ENCODE data around the gene DGUOK. TPM values are rescaled to one million over a fixed set of nuclear protein-coding genes. Genes with fewer than 3 reads are reported as not detected.
A peak's percentile ranks its signal among the peaks of the same experiment; 100 is the strongest.

Gene DGUOK
- polyA plus RNA-seq, 4 donors = 63.7 to 71.8 (median 71.2) TPM

DNA sequence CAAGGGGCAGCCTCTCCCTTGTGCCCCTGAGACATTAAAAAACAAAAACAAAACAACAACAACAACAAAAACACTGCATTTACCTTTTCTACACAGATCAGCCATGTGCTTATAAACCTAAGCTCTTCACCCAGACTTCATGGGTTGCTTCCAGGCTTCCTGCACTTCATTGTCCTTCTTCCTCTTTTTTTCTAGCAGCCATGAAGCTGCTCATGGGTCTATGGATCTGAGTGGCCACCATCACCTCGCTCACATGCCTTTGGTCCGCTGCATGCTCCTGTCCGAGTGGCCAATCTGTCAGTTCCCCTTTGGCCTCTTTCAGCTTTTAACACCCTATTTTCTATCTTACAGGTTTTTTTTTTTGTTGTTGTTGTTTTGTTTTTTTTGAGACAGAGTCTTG is 49.1 kb downstream of the DGUOK start:
- DNase-seq (ENCODE audit: low read depth in 4 of 4, low spot score in 3 of 4) = no peak

DNA sequence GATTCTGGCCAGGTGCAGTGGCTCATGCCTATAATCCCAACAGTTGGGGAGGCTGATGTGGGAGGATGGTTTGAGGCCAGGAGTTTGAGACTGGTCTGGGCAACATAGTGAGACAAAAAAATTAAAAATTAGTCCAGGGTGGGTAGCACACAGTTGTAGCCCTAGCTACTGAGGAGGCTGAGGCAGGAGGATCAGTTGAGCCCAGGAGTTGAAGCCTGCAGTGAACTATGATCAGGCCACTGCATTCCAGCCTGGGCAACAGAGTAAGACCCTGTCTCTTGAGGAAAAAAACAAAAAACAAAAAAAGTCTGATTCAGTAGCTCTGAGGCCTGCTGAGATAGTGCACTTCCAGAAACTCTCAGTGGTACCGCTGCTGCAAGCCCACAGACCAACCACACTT is 50.1 kb downstream of the DGUOK start:
- no peak for DNase-seq (ENCODE audit: low read depth in 4 of 4, low spot score in 3 of 4)

DNA sequence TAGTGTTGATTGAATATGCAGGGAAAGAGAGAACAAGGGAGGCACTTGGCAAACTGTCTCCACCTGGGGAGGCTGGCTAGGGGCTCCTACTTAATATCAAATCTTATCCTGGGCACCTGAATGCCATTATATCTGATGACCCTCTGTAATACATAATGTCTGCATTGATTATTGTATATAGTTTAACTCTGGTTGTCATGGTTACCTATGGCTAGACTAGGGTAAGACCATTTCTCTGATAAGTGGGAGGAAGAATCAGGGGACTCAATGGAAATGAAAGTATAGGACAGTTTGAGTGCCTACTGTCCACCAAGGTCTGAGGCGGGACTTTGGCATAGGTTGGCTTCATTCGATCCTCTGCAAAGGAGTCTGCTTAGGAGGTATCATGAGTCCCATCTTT is 50.8 kb downstream of the DGUOK start:
- DNase-seq (ENCODE audit: low read depth in 4 of 4, low spot score in 3 of 4) = no peak

DNA sequence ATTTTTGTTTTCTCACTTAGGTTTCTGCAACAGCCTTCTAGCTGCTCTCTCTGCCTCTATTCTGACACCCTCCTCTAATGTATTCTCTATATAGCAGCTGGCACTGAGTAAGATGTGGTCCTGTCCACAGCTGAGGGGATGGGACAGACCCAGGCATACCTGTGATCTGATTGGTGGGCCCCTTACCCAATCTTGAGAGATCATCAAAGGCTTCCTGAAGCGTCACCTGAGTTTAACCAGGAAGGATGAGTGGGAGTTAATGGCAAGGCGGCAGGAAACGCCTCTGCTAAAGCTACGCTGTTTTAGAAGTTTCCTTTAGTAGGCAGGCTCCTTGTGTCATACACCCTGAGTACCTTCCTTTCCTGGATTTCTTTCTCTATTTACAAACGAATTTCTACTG is 52.3 kb downstream of the DGUOK start:
- DNase-seq (ENCODE audit: low read depth in 4 of 4, low spot score in 3 of 4) = no peak

DNA sequence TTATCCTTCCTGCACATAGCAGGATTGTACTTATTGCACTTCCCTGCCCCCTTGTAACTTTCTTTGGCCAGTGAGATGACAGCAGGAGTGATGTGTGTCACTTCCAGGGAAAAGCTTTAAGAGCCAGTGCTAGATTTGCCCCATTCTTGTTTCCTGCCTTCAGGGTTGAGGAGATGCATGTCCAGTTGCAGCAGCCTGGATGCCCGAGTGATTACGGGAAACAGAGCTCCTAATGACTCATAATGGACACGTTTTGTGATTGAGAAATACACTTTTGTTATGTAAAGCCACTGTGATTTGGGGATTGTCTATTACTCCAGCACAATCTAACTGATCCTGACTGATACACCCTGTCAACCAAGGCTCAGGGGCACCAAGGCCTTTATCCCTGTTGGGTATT is 53.0 kb downstream of the DGUOK start:
- no peak for DNase-seq (ENCODE audit: low read depth in 4 of 4, low spot score in 3 of 4)

DNA sequence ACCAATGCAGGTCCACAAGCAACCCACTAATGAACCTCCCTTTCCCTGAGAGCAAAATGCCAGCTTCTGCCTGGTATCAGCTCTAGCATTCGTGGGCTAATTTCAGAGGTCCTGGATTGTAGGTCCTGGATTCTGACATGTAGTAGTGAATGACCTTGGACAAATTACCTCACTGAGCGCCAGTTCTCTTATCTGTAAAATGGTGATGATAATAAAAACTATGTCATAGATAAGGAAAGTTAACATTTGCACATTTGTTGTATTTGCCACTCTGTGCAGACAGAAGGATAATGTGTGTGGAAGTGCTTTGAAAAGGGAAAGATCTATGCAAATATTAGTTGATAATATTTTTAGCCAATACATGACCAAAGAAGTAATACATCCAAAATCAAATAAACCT is 53.9 kb downstream of the DGUOK start:
- DNase-seq (ENCODE audit: low read depth in 4 of 4, low spot score in 3 of 4) = no peak

DNA sequence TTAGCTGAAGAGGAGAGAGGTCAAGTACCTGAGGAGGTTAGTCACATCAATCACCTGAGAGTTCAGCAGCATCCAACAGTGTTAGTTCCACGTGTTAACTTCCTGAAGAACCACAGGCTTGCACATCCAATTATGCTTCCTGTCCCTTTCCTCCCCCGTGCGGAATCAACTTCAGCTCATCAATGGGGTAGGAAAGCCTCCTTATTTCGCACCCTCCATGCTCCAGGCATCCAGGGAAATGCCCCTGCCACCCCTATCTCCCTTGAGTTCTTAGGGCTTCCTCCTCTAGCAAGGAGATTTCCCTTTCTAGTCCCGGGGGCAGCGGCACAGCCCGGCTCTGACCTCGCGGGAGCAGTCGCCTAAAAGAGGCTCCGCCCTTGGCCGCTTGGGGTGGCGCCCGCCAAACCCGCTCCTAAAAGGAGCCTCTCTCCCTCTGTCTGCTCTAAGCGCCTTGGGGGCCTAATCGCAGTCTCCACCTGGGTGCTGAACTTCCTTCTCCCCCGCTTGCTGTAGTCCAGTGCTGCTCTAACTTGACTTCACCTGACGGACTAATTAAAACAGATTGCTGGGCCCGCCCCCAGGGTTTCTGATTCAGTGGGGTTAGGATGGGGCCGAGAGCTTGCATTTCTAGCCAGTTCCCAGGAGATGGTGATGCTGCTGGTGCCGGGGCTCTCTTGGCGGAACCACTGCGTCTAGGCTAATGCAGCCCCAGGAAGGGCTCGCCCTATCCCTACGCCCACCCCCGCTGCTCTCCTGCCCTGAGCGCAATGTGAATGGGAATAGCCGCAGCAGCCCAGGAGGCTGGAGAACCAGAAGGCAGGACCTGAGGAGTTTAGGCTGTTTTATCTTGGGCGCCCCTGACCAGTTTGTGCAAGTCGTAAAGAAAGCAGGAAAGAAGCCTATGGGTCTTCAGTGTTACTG is 54.7 kb downstream of the DGUOK start:
- DNase-seq (ENCODE audit: low read depth in 4 of 4, low spot score in 3 of 4) = no peak

DNA sequence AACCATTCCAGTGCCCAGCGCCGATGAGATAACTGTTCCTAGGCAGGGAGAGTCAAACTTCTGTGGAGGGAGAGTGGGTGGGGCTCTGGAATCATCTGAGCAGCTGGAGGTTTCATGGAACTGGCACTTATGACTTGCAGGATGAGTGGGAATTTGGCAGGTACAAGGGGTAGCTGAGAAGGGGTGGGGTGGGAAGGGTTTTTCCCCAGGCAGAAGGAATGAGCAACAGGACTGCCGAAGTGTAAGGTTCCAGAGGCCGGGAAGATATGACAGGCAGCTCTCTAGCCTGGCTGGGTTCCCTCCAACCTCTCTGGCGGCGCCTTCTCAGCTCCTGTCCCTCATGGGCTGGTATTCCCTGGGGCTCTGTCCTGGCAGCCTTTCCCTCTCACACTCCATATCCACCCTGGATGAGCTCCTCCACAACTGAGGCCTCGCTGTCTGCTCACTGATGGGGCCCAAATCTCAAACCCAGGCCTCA is 55.5 kb downstream of the DGUOK start:
- no peak for DNase-seq (ENCODE audit: low read depth in 4 of 4, low spot score in 3 of 4)

DNA sequence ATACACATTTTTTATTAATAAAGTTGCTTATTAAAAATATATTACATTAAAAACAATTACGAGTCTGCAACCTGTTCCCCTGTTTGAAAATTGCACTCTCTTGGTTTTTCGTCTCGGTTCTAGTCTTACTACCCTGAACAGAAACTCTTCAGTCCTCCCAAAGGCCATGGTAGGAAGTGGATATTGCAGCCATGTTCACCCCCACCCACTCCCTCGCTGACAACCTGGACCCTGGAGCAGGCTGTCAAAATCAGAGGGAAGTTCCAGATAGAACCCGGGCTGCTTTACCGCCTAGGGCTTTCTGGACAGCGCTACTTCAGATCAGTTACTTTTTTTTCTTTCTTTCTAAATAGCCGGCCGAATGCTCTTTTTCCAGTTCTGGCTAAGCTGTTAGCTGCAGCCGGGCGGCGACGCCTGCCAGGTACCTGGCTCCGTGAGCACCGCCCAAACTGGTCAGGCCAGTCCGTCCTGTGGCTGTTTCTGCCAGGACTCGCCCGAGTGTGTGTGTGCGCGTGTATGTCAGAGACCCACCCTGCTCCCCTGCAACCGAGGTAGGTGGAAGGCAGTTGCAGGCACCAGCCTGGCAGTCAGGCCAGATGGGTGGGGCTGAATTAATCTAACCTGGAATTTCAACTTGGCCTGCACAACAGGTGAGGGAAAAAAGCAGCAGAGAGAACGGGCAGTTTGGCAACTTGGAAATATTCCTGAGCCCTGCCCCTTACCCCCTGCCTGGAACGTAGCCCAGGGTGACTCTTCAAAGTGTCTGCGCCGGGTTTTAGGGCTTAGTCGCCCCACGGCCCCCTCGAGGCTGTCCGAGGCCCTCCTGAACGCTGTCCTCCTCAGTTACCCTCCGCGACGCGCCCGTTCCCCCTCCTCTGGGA is 56.9 kb downstream of the DGUOK start:
- DNase-seq (ENCODE audit: low read depth in 4 of 4, low spot score in 3 of 4) = peak in 1 of 4 donors; percentile 45

DNA sequence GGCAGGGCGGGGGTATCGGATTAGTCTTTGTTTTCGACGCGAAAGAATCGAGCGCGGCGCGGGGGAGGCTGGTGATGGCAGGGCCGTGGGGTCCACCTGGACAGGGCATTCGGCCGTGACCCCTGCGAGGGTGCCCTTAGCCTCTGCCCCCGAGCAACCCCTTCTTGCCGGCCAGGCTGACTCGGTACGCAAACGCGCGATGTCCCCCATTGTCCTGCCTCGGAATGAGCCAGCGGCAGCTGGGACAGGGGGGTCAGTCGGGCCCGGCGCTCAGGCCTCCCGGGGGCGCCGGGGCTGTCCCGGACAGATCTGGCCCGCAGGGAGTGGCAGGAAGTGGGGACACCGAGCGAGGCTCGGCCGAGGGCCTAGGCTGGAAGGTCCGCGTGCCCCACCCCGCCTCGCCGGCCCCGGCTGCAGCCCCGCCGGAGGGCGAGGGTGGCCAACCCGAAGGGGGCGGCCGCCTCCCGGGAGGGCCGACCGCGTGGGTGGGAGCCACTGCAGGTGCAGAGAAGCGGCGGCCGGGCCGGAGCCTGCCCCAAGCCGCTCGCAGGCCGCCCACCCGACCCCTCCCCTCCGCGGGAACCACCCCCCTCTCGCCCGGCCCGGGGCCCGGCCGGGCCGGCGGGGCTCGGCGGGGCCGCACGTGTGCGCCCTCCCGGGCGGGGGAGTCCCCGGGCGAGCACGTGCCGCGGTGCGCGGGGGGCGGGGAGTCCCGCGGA is 57.7 kb downstream of the DGUOK start, which contains the start of gene TET3:
Gene TET3 (plus strand): TSS at position 708 of the 719 bp plus-strand sequence. CDS start 1,494 bp downstream, outside the sequence.
- DNase-seq (ENCODE audit: low read depth in 4 of 4, low spot score in 3 of 4) = no peak

DNA sequence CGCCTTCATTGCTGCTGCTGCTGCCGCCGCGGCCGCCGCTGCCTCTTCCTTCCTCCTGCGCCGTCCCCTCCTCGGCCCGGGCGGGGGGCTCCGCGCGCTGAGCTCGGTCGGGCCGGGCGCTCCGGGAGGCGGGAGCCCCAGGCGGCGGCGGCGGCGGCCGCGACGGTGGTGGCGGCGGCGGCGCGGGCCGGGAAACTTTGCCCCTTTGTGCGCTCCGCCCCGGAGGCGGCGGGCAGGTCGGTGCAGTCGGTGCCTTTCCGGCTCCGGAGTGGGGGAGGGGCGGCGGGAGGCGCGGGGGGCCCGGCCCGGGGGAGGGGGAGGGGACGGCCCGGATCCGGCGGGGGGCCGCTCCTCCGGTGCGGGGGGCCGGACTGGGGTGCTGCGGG is 58.2 kb downstream of the DGUOK start:
- no peak for DNase-seq (ENCODE audit: low read depth in 4 of 4, low spot score in 3 of 4)

DNA sequence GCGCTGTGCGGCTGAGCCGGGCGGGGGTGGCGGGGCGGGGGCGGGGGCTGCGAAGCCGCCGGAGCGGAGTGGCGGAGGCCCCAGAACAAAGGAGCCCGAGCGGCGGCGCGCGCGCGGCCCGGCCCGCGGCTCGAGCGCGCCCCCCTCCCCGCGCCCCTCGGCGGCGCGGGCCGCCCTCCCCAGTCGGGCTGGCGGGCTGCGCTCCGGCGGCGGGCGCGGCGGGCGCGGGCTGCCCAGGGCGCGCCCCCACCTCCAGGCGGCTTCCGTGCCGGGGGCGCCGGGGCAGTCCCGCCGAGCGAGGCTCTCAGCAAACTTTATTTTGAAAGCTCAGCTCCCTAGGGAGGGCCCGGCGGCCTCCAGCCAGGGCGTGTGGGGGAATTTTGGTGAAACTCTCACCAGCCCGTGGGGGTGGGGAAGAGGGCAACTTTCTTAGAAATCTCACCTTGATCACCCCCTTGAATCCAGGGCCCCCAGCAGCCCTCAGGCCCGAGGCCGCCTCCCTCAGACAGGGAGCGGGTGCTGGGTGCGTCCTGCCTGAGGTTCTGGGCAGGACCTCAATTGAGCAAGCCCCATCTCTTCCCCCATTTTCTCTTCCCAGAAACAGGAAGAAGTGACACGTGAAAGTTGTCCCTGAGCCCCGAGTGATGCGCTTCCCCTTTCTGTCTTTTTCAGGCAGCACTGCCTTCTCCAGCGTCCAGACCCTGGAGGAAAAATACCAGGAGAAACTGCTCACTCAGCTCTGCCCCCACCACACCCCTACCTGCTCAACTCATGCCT is 58.8 kb downstream of the DGUOK start:
- DNase-seq (ENCODE audit: low read depth in 4 of 4, low spot score in 3 of 4) = no peak

DNA sequence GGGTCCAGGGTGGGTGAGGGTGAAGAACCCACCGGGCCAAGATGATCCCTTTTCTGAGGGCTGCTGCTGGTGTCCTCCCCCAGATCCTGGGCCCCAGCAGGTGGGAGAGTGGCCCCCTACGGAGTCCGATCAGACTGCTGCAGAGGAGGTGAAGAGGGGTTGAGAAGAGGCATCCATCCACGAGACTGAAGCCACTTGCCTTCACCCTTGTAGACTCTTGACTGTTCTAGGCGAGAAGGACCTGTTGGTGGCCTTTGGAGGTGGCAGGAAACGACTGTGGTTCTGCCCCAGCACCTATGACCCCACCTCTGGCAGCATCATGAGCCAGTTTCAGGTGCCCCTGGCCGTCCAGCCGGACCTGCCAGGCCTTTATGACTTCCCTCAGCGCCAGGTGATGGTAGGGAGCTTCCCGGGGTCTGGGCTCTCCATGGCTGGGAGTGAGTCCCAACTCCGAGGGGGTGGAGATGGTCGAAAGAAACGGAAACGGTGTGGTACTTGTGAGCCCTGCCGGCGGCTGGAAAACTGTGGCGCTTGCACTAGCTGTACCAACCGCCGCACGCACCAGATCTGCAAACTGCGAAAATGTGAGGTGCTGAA is 59.5 kb downstream of the DGUOK start:
- no peak for DNase-seq (ENCODE audit: low read depth in 4 of 4, low spot score in 3 of 4)

DNA sequence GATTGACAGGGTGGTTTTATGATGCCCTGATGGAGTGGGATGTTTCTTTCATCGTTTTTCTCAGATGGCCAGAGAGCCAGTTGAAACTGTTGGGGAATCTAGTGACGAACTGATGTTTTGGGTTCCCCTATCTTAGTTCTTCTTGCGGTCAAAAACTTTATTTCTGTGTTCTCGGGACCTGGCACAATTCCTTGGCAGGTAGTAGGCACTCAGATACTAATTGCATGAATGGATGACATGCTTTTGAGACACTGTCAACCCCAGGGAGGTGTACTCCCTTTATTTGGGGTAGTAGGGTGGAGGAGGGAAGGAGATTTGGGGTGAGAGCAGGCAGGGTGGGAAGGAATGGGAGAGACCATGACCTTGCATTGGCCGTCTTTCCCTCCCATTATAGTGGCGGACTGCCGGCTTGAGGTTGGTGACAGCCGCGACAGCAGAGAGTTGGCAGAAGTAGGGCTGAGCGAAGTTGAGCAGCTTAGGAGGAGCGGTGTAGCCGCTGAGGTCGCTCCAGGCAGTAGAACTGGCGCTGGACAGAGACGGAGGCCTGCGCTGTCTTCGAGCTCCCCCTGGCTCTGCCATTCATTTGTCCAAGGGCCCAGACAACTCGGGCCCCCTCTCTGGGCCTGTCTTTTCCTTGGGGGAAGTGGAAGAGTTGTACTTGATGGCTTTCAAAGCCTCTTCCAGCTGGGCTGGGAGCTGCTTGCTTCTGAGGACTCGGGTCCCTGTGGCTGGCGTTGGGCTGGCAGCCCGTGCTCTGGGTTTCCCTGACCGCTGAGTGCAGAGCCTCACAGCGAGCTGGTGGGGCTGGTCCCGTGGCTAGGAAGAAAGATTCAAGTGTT is 60.6 kb downstream of the DGUOK start:
- no peak for DNase-seq (ENCODE audit: low read depth in 4 of 4, low spot score in 3 of 4)

DNA sequence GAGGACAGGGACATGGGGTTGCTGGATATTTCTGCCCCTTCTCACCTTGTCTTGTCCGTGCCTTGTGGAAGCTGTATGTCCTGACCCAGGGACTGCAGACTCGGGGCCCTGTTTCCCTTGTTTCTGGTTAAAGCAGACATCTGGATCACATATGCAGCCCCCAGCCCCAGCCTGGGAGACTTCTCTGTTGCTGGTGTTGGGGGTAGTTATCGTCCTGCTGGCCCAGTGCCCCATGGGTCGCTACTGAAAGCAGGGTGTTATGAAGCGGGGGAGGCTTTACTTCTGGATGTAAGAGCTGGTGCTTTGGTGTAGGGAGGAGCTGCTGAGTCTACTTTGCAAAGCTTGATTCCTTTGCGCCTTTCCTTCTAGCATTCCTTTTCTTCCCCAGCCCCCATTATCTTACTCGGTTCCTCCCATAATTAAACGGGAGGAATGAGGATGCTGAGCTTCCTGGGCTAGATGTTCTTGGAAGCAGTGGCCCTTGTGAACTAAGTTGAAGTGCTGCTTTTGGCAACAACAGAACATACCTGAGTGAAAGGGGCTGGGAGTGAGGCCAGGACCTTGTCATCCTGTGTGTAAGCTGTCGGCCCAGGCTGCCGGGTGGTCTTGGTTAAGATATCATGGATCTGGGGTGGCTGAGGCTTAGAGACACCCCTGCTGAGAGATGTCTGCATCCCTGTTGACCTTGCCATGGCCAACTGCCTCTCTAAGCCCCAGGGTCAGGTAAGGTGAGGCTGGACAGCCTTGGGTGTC is 61.4 kb downstream of the DGUOK start:
- no peak for DNase-seq (ENCODE audit: low read depth in 4 of 4, low spot score in 3 of 4)

DNA sequence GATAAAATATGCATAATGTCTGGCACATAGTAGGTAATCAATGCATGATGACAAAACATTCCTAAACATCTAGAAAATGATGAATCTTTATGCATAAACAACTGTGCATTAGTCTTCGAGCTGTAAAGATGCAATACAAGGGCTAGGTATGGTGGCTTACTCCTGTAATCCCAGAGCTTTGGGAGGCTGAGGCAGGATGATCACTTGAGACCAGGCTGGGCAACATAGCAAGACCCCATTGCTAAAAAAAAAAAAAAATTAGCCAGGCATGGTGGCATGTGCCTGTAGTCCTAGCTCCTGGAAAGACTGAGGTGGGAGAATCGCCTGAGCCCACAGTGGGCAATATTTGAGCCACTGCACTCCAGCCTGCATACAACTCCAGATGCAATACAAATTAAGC is 63.3 kb downstream of the DGUOK start:
- no peak for DNase-seq (ENCODE audit: low read depth in 4 of 4, low spot score in 3 of 4)

DNA sequence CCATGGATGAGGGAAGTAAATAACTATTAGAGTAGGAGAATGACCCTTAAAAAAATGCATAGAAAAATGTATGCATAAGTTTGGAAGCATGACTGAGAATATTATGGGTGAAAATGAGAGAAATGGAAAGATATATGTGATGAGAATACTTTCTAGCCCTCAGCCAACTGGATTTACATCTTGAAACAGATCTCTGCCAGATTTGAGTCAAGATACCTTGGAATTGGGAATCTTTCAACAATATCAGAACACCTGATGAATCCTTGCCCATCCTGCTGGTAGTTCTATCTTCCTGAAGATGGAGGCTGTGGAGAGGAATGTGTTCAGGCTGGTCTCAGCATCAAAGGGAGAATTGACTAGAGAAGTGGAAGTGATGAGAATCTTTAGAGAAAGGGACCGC is 63.9 kb downstream of the DGUOK start:
- no peak for DNase-seq (ENCODE audit: low read depth in 4 of 4, low spot score in 3 of 4)

DNA sequence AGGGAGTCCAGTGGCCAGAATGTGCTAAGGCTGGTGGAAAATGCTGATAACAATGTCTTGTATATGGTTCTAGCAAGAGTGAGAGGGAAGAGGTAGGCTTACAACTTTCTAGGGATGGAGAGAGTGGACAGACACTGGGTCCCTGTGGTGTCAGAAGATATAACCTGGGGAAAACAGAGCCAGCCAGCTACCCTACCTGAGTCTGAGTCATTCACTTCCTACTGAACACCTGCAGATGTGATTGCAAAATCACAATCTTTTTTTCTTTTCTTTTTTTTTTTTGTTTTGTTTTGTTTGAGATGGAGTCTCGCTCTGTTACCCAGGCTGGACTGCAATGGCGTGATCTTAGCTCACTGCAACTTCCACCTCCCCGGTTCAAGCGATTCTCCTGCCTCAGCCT is 65.4 kb downstream of the DGUOK start:
- DNase-seq (ENCODE audit: low read depth in 4 of 4, low spot score in 3 of 4) = no peak
